Measurements from ENCODE around the gene LIMK1. TPM values are rescaled to one million over a fixed set of nuclear protein-coding genes. Genes with fewer than 3 reads are reported as not detected.

Gene LIMK1
- total and polyA plus RNA-seq, 2 donors (not counting 3 experiments of a cell fraction or from before 2014, with no cell fraction given) = 52.9 to 54.5 TPM

DNA sequence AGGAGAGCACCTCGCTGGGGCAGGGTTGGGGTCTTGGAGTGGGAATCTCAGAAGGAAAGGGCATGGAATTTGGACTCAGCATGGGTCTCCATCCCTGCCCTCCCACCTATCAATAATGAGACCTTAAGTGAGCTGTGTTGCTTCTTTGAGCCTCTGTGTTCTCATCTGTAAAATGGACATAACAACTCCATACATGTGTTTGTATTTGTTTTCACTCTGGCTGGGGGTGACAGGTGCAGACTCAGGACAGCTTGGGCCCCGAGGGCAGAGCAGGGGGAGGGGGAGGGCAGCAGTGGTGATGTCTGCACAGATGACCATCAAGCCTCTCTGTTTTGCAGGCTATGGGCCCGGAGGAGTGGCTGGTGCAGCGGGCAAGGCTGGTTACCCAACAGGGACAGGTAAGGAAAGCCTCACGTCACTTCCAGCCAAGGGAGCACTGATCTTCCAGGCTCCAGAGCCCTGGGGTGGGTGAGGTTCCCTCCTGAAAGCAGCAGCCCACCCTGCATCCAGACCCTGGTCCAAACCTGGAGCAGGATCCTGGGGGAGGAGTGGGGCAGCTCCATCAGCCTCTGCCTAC is 35.7 kb upstream of the LIMK1 start:
- no TSS peak for BruUV-seq (replicated peaks)
- no peak overlapping the region for H2AFZ ChIP-seq (ENCODE audit: low read depth, low read length)
- FAIRE-seq (no peak), DNase-seq (ENCODE audit: low read depth, low spot score) (no peak)
- intact Hi-C loops (cut with micrococcal nuclease) = no loop called here
- no peaks in the 10 kb centered on the region for H4K20me1 ChIP-seq (replicated peaks; ENCODE audit: control insufficient read depth, extremely low read depth, insufficient read depth, low read length)
- H3K27me3 ChIP-seq (ENCODE audit: control insufficient read depth in 2 of 2, insufficient read depth in 2 of 2, low read length in 2 of 2) = no peaks in the 10 kb centered on the region
- dilution Hi-C loops (cut with MboI; ENCODE audit: extremely low pct_ligation_motif_present, low sequenced_read_pairs) = no loop called here
- no peak for TF ChIP-seq POLR2A (IDR thresholded peaks at IDR 0.05; ENCODE audit: low read depth, low read length)
- TF ChIP-seq FOS (IDR thresholded peaks at IDR 0.05; ENCODE audit: borderline replicate concordance, insufficient read depth, low read length) = no peak
- TF ChIP-seq JUN (IDR thresholded peaks at IDR 0.05; ENCODE audit: borderline replicate concordance, insufficient read depth, insufficient read length, low read depth) = no peak
- TF ChIP-seq, protein P1, sequence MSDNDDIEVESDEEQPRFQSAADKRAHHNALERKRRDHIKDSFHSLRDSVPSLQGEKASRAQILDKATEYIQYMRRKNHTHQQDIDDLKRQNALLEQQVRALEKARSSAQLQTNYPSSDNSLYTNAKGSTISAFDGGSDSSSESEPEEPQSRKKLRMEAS (IDR thresholded peaks at IDR 0.05; ENCODE audit: insufficient read depth, insufficient read length) = no peak
- no peaks in the 10 kb centered on the region for H3K36me3 ChIP-seq (ENCODE audit: control insufficient read depth in 2 of 2, extremely low read depth in 1 of 2, insufficient read depth in 2 of 2, low read length in 2 of 2)
- H3K4me2 ChIP-seq (ENCODE audit: insufficient read depth, low read length) = no peak overlapping the region
- CTCF ChIA-PET = interaction anchor here (5.1 kb wide), 1 partner anchor 21 kb away, joined by 24 read pairs; no protein-coding TSS in a partner anchor
- no peaks in the 10 kb centered on the region for H3K9me1 ChIP-seq (replicated peaks; ENCODE audit: control insufficient read depth, extremely low read depth, insufficient read depth, low read length)
- H3K4me1 ChIP-seq (ENCODE audit: control insufficient read depth, extremely low read depth, insufficient read depth, low read length) = no peaks in the 10 kb centered on the region
- H3K9me3 ChIP-seq (replicated peaks; ENCODE audit: control insufficient read depth, insufficient read depth, low read length) = no peaks in the 10 kb centered on the region
- H3K9ac ChIP-seq (replicated peaks; ENCODE audit: extremely low read depth, insufficient read depth, low read length) = no peak overlapping the region
- H3K4me3 ChIP-seq (replicated peaks in 1 of 3; ENCODE audit: insufficient read depth in 1 of 3, low read depth in 1 of 3, low read length in 3 of 3) = no peak overlapping the region
- POLR2A ChIA-PET = no interaction called here
- H3K27ac ChIP-seq (ENCODE audit: insufficient read depth, low read depth, low read length) = no peak overlapping the region
- no peaks in the 10 kb centered on the region for H3K79me2 ChIP-seq (ENCODE audit: control insufficient read depth, insufficient read depth, low read length)

DNA sequence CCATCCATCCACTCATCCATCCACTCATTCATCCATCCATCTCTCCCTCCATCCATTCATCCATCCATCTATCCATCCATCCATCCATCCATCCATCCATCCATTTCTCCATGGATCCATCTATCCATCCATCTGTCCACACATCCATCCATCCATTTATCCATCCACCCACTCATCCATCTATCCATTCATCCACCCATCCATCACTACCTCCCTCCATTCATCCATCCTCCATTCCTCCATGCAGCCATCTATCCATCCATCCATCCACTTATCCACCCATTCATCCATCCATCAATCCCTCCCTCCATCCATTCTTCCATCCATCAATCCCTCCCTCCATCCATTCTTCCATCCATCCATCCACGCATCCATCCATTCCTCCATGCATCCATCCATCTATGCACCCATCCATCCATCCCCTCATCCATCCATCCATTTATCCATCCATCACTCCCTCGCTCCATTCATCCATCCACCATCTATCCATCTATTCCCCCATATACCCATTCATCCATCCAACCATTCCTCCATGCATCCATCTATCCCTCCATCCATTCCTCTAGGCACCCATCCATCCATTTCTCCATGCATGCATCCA is 34.5 kb upstream of the LIMK1 start:
- TF ChIP-seq JUN (IDR thresholded peaks at IDR 0.05; ENCODE audit: borderline replicate concordance, insufficient read depth, insufficient read length, low read depth) = no peak
- TF ChIP-seq POLR2A (IDR thresholded peaks at IDR 0.05; ENCODE audit: low read depth, low read length) = no peak
- TF ChIP-seq, protein P1 (IDR thresholded peaks at IDR 0.05; ENCODE audit: insufficient read depth, insufficient read length) = no peak
- TF ChIP-seq MYC (IDR thresholded peaks at IDR 0.05; ENCODE audit: low read depth, low read length) = no peak
- CTCF ChIA-PET = no interaction called here
- no peak for FAIRE-seq

More for the DNA sequence above, 34.5 kb upstream of the LIMK1 start:
- Histone ChIP-seq H3K27me3 (ENCODE audit: control insufficient read depth in 2 of 2, insufficient read depth in 2 of 2, low read length in 2 of 2) (no peaks in the 10 kb centered on the region), H3K4me3 (replicated peaks in 1 of 3; ENCODE audit: insufficient read depth in 1 of 3, low read depth in 1 of 3, low read length in 3 of 3) (no peak overlapping the region), H3K9me1 (replicated peaks; ENCODE audit: control insufficient read depth, extremely low read depth, insufficient read depth, low read length) (no peaks in the 10 kb centered on the region), H3K27ac (ENCODE audit: insufficient read depth, low read depth, low read length) (no peak overlapping the region), H3K9me3 (replicated peaks; ENCODE audit: control insufficient read depth, insufficient read depth, low read length) (no peaks in the 10 kb centered on the region), H3K79me2 (ENCODE audit: control insufficient read depth, insufficient read depth, low read length) (no peaks in the 10 kb centered on the region), H3K9ac (replicated peaks; ENCODE audit: extremely low read depth, insufficient read depth, low read length) (no peak overlapping the region), H3K4me2 (ENCODE audit: insufficient read depth, low read length) (no peak overlapping the region), H4K20me1 (replicated peaks; ENCODE audit: control insufficient read depth, extremely low read depth, insufficient read depth, low read length) (no peaks in the 10 kb centered on the region), H3K36me3 (ENCODE audit: control insufficient read depth in 2 of 2, extremely low read depth in 1 of 2, insufficient read depth in 2 of 2, low read length in 2 of 2) (no peaks in the 10 kb centered on the region), H3K4me1 (ENCODE audit: control insufficient read depth, extremely low read depth, insufficient read depth, low read length) (no peaks in the 10 kb centered on the region), H2AFZ (ENCODE audit: low read depth, low read length) (no peak overlapping the region)
- dilution Hi-C loops (cut with MboI; ENCODE audit: extremely low pct_ligation_motif_present, low sequenced_read_pairs) = no loop called here
- DNase-seq (ENCODE audit: low read depth, low spot score) = no peak
- no TSS peak for BruUV-seq (replicated peaks)
- POLR2A ChIA-PET = no interaction called here
- intact Hi-C loops (cut with micrococcal nuclease) = no loop called here
